Panc1 (cell line): ENCODE measurements around the gene LPIN1.

Source experiments
- POLR2AphosphoS5 ChIP-seq: IDR thresholded peaks from 2 replicates; pipeline ENCODE4 v1.6.1; 2012; ENCODE audit warnings: mild to moderate bottlenecking, low read depth, low read length, moderate library complexity
- SIN3A ChIP-seq: IDR thresholded peaks from 2 replicates; pipeline ENCODE4 v1.6.1; 2012; ENCODE audit warnings: low read depth, mild to moderate bottlenecking, low read length, moderate library complexity, borderline replicate concordance; ENCODE audit not compliant: insufficient read depth
- TCF7L2 ChIP-seq: IDR thresholded peaks from 2 replicates; pipeline ENCODE4 v1.6.1; 2011; ENCODE audit warnings: mild to moderate bottlenecking, low read depth, low read length, inconsistent platforms
- TF ChIP-seq, protein P1 (sequence below): fragments of 450-650 bp; IDR thresholded peaks from 2 replicates; pipeline ENCODE4 v1.5.1; 2017; ENCODE audit warnings: mild to moderate bottlenecking
- TF ChIP-seq, protein P2 (sequence below), 2 experiments: IDR thresholded peaks; 2 replicates each; pipeline ENCODE4 v1.6.1; 2011 to 2012; ENCODE audit warnings: low read depth in 2 of 2, control low read depth in 1 of 2, low read length in 1 of 2, mild to moderate bottlenecking in 1 of 2, moderate library complexity in 1 of 2; ENCODE audit not compliant: insufficient read depth in 1 of 2

DNA sequence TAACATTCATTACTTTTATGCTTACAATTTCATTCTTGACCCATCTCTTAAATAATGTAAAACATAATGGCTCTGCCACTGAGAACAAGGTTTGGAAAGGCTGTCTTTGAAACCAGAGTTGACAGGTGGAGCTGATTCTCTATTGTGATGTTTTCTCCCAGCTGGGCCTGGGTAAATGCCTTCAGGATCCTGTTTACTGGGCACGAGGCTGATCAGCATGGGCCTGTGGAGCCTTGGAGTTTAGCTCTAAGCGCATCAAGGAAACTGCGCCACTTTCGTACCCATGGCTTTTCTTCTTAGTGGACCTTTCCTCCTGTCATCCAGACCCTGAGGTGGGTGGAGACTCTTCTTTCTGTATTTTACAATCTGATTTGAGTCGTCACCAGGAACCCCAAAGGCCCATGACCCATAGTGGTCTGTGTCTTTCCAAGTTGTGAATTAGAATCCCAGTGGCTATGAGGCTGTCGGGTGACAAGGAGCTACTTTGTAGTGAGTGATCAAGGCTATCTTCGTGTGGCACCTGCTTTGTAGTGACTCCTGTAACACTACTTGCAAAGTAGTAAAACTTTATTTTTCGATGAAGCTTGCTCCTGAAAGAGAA, 123.1 kb downstream of the LPIN1 start:
- TF ChIP-seq, protein P1, sequence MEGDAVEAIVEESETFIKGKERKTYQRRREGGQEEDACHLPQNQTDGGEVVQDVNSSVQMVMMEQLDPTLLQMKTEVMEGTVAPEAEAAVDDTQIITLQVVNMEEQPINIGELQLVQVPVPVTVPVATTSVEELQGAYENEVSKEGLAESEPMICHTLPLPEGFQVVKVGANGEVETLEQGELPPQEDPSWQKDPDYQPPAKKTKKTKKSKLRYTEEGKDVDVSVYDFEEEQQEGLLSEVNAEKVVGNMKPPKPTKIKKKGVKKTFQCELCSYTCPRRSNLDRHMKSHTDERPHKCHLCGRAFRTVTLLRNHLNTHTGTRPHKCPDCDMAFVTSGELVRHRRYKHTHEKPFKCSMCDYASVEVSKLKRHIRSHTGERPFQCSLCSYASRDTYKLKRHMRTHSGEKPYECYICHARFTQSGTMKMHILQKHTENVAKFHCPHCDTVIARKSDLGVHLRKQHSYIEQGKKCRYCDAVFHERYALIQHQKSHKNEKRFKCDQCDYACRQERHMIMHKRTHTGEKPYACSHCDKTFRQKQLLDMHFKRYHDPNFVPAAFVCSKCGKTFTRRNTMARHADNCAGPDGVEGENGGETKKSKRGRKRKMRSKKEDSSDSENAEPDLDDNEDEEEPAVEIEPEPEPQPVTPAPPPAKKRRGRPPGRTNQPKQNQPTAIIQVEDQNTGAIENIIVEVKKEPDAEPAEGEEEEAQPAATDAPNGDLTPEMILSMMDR, result no peak
- TF ChIP-seq, protein P2, sequence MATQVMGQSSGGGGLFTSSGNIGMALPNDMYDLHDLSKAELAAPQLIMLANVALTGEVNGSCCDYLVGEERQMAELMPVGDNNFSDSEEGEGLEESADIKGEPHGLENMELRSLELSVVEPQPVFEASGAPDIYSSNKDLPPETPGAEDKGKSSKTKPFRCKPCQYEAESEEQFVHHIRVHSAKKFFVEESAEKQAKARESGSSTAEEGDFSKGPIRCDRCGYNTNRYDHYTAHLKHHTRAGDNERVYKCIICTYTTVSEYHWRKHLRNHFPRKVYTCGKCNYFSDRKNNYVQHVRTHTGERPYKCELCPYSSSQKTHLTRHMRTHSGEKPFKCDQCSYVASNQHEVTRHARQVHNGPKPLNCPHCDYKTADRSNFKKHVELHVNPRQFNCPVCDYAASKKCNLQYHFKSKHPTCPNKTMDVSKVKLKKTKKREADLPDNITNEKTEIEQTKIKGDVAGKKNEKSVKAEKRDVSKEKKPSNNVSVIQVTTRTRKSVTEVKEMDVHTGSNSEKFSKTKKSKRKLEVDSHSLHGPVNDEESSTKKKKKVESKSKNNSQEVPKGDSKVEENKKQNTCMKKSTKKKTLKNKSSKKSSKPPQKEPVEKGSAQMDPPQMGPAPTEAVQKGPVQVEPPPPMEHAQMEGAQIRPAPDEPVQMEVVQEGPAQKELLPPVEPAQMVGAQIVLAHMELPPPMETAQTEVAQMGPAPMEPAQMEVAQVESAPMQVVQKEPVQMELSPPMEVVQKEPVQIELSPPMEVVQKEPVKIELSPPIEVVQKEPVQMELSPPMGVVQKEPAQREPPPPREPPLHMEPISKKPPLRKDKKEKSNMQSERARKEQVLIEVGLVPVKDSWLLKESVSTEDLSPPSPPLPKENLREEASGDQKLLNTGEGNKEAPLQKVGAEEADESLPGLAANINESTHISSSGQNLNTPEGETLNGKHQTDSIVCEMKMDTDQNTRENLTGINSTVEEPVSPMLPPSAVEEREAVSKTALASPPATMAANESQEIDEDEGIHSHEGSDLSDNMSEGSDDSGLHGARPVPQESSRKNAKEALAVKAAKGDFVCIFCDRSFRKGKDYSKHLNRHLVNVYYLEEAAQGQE (IDR thresholded peaks at IDR 0.05; ENCODE audit: insufficient read depth in 1 of 2, low read depth in 2 of 2, low read length in 1 of 2), result no peak
- no peak for TF ChIP-seq POLR2AphosphoS5
- no peak for TF ChIP-seq SIN3A
- TF ChIP-seq TCF7L2, result no peak
